GM19023 (cell line): ENCODE data around the gene PRKRIP1.
"Not testable (repeated sequence)": the region's sequence is repeated elsewhere in the genome, so short reads cannot be mapped to it uniquely, and the experiment has no call there.

ENCODE experiments used
- ATAC-seq: cut with Tn5 transposase; IDR thresholded peaks from one replicate; pipeline ENCODE4 v1.9.1; 2021; ENCODE audit warnings: mild to moderate bottlenecking, moderate library complexity; ENCODE audit not compliant: unreplicated experiment

The PRKRIP1 gene

GRCh38 chr7:102403563-102403962 lies 7.4 kb downstream of the PRKRIP1 start:
- no peak for ATAC-seq

- ATAC-seq, result peak; percentile 85
Observed at GRCh38 chr7:102404005-102404861, 8.1 kb downstream of the PRKRIP1 start.

DNA sequence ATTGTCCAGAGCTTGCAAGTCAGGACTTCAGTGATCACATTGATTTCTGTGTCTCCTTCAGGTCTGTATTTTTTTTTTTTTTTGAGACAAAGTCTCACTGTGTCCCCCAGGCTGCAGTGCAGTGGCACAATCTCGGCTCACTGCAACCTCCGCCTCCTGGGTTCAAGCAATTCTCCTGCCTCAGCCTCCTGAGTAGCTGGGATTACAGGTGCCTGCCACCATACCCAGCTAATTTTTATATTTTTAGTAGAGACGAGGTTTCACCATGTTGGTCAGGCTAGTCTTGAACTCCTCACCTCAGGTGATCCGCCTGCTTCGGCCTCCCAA lies 8.7 kb downstream of the PRKRIP1 start:
- not testable (repeated sequence) for ATAC-seq

GRCh38 chr7:102407910-102408309 lies 11.7 kb downstream of the PRKRIP1 start:
- no peak for ATAC-seq

- not testable (repeated sequence) for ATAC-seq
Observed at GRCh38 chr7:102408530-102408929, 12.4 kb downstream of the PRKRIP1 start.

- no peak for ATAC-seq
Observed at GRCh38 chr7:102409340-102409739, 13.2 kb downstream of the PRKRIP1 start.

DNA sequence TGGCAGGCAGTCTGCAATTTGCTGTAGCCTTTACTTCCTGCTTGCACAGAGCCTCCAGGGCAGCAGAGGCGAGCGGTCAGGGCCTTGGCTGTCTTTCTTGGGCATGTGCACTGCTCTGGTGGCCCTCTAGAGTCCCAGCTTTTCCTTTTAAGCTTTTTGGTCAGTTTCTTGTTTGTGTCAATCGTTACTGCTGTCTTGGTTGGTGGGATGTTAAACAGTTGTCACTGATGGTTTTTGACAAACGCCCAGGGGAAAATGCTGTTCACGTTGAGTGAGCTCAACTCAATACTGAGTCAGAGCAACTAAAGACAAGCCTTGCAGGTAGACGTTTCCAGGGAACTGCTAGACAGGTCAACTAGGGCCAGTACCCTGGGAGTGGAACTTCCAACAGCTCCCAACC lies 14.0 kb downstream of the PRKRIP1 start:
- no peak for ATAC-seq

GRCh38 chr7:102410918-102411317 lies 14.8 kb downstream of the PRKRIP1 start:
- ATAC-seq, result no peak

- no peak for ATAC-seq
Observed at GRCh38 chr7:102412548-102412947, 16.4 kb downstream of the PRKRIP1 start.

GRCh38 chr7:102413091-102413490 lies 16.9 kb downstream of the PRKRIP1 start:
- no peak for ATAC-seq

DNA sequence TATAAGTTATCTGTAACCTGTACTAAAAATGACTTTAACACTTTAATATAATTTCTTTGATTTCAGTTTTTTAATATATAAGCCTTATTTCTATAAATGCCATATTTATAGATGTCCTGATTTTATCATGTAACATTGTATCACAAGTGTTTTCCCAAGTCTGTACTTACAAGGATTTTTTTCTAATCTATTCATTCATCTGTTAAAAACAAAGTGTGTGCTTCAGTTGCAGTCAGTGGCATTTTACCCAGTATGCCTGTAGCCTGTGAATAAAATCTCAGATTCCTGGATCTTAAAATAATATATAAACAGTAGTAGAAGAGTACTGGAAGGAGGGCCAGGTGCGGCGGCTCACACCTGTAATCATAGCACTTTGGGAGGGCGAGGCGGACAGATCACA lies 17.4 kb downstream of the PRKRIP1 start:
- ATAC-seq, result no peak

- peak; percentile 41 for ATAC-seq
Observed at GRCh38 chr7:102415685-102416225, 19.6 kb downstream of the PRKRIP1 start.

DNA sequence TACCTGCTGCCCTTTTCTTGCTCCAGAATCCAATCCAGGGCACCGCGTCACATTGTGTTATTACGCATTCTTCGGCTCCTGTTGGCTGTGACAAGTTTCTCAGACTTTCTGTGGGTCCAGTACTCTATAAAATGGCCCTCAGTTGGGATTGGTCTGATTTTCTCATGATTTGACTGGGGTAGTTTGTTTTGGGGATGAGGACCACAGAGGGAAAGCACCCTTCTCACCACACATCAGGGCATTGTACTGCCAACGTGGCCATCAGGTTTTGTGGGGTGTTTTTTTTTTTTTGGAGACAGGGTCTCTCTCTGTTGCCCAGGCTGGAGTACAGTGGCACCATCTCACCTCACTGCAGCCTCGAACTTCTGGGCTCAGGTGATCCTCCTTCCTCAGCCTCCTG lies 20.2 kb downstream of the PRKRIP1 start:
- no peak for ATAC-seq

- ATAC-seq, result no peak
Observed at GRCh38 chr7:102417105-102417504, 20.9 kb downstream of the PRKRIP1 start.

GRCh38 chr7:102418592-102418991 lies 22.4 kb downstream of the PRKRIP1 start:
- no peak for ATAC-seq

GRCh38 chr7:102421706-102422240 lies 25.6 kb downstream of the PRKRIP1 start:
- no peak for ATAC-seq

DNA sequence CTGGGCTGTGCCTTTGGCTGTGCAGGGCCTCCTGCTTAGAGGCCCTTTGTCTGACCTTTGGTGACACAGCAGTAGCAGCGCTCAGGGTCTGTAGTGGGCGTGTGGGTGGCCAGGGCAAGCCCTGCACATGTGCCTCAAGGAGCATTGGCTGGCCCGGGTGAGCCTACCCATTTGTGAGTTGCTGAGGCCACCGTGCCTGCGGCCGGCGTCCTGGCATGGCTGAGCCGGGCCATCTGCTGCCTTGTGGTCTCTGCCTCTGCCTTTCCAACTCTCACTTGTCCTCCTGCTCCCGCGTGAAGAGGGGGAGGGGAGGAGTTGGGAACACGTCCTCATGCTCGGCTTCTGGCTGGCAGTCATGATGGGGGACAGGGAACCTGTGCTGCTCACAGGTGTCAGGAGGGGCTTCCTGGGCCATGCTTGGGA lies 28.0 kb downstream of the PRKRIP1 start:
- ATAC-seq, result no peak

- ATAC-seq, result no peak
Observed at GRCh38 chr7:102424787-102425218, 28.6 kb downstream of the PRKRIP1 start.

GRCh38 chr7:102425639-102426267 lies 29.6 kb downstream of the PRKRIP1 start:
- ATAC-seq, result peak; percentile 57

GRCh38 chr7:102426268-102427018 lies 30.3 kb downstream of the PRKRIP1 start:
- ATAC-seq, result peak; percentile 47

GRCh38 chr7:102427019-102427405 lies 30.8 kb downstream of the PRKRIP1 start:
- no peak for ATAC-seq
